Osteocyte (in vitro differentiated cells): Measurements from ENCODE around the gene MEGF10. TPM values are rescaled to one million over a fixed set of nuclear protein-coding genes. Genes with fewer than 3 reads are reported as not detected.

Source experiments
- DNase-seq: peaks from one replicate; pipeline ENCODE4 v3.0.0; 2021; ENCODE audit warnings: mixed read lengths; ENCODE audit not compliant: unreplicated experiment; ENCODE audit errors: extremely low spot score
- H3K27ac Mint-ChIP-seq: one replicate; pipeline ENCODE4 v1.8.0; 2021; ENCODE audit warnings: mild to moderate bottlenecking, mixed read lengths; ENCODE audit not compliant: unreplicated experiment
- H3K27me3 Mint-ChIP-seq: one replicate; pipeline ENCODE4 v1.8.0; 2021; ENCODE audit warnings: mixed read lengths; ENCODE audit not compliant: unreplicated experiment
- H3K36me3 Mint-ChIP-seq: one replicate; pipeline ENCODE4 v1.8.0; 2021; ENCODE audit warnings: mixed read lengths; ENCODE audit not compliant: unreplicated experiment
- H3K4me1 Mint-ChIP-seq: one replicate; pipeline ENCODE4 v1.8.0; 2021; ENCODE audit warnings: mixed read lengths; ENCODE audit not compliant: unreplicated experiment
- H3K4me3 Mint-ChIP-seq: one replicate; pipeline ENCODE4 v1.8.0; 2021; ENCODE audit warnings: mild to moderate bottlenecking, moderate library complexity, mixed read lengths; ENCODE audit not compliant: unreplicated experiment
- H3K9me3 Mint-ChIP-seq: one replicate; pipeline ENCODE4 v1.8.0; 2021; ENCODE audit warnings: mixed read lengths; ENCODE audit not compliant: unreplicated experiment
- total RNA-seq: library from RNA; stranded (reverse); gene quantifications from 2 replicates; pipeline ENCODE4 v1.2.1, GENCODE V29; 2021
- TF ChIP-seq, protein P1 (sequence below): fragments of 200-600 bp; sonication (generic); IDR thresholded peaks from 2 replicates; pipeline ENCODE4 v1.5.0; 2021; ENCODE audit warnings: antibody characterized with exemption, mild to moderate bottlenecking, moderate library complexity

The MEGF10 gene
- total RNA-seq, 1 donor from 2014 or later: 39.8 TPM

DNA sequence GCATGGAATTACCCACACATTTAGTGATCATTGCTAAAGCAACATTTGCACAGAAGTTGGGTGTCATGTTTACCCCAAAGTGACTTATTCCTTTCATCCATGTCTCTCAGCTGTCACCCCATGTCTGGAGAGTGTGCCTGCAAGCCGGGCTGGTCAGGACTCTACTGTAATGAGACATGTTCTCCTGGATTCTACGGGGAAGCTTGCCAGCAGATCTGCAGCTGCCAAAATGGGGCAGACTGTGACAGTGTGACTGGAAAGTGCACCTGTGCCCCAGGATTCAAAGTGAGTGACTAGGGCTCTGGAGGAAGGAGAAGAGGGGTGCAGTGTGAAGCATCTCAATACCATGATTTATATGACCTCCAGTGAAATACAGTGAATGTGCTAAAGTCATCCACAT, 126.9 kb downstream of the MEGF10 start:
- no peak overlapping the region for H3K4me3 Mint-ChIP-seq
- peaks cover 3% of the 10 kb centered on the region for H3K4me1 Mint-ChIP-seq
- TF ChIP-seq, protein P1, sequence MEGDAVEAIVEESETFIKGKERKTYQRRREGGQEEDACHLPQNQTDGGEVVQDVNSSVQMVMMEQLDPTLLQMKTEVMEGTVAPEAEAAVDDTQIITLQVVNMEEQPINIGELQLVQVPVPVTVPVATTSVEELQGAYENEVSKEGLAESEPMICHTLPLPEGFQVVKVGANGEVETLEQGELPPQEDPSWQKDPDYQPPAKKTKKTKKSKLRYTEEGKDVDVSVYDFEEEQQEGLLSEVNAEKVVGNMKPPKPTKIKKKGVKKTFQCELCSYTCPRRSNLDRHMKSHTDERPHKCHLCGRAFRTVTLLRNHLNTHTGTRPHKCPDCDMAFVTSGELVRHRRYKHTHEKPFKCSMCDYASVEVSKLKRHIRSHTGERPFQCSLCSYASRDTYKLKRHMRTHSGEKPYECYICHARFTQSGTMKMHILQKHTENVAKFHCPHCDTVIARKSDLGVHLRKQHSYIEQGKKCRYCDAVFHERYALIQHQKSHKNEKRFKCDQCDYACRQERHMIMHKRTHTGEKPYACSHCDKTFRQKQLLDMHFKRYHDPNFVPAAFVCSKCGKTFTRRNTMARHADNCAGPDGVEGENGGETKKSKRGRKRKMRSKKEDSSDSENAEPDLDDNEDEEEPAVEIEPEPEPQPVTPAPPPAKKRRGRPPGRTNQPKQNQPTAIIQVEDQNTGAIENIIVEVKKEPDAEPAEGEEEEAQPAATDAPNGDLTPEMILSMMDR: no peak
- no peak overlapping the region for H3K27ac Mint-ChIP-seq
- H3K27me3 Mint-ChIP-seq: no peaks in the 10 kb centered on the region
- no peak for DNase-seq
- H3K36me3 Mint-ChIP-seq: peaks cover 9% of the 10 kb centered on the region
- H3K9me3 Mint-ChIP-seq: no peaks in the 10 kb centered on the region

DNA sequence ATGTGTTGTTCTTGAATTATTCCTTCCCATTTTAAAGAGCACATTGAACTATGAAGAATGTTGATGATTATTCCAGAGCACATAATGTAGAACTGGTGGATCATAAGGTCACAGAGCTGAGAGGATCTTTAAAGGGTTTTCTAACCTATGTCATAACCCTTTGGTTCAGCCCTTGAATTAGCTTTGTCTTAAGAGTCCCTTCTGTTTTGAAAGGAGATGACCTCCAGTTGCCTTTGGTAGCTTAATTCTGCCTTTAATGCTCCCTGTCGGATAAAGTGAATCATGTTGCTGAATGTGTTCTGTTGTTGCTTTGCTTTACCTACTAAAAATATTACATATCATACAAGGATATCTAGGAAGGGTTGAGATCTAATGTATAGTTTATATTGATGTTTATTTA, 127.8 kb downstream of the MEGF10 start:
- H3K4me3 Mint-ChIP-seq: no peak overlapping the region
- H3K4me1 Mint-ChIP-seq: peaks cover 3% of the 10 kb centered on the region
- H3K36me3 Mint-ChIP-seq: peaks cover 16% of the 10 kb centered on the region

DNA sequence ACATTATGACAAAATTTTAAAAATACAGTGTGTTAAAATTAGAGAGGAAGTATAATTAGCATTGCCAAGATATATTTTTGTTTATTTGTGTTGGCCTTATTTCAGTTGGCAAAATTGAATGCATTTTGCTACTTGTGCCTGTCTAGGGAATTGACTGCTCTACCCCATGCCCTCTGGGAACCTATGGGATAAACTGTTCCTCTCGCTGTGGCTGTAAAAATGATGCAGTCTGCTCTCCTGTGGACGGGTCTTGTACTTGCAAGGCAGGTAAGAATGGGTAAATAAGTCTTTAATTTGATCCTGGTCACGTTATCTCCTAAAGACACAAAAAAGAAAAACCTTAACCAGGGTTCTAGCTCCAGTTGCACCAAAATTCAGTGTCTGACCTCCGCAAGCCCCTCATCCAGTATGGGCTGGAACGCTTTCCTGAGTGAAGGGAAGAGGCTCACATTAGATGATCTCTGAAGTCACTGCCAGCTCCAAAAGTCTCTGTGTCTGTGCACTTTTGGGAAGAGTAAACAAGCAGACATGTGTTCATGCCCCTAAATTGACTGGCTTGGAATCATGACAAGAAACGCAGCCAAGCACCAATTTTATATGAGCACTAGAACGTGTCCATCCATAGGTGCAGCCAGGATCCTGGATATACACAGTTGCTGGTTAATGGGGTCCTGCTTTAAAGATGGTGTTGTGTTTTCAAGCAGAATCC, 128.5 kb downstream of the MEGF10 start:
- Mint-ChIP-seq H3K4me1 (peaks cover 3% of the 10 kb centered on the region), H3K27me3 (no peaks in the 10 kb centered on the region), H3K4me3 (no peak overlapping the region), H3K9me3 (no peaks in the 10 kb centered on the region), H3K36me3 (peaks cover 17% of the 10 kb centered on the region), H3K27ac (no peak overlapping the region)
- TF ChIP-seq, protein P1: no peak
- DNase-seq: no peak

More for the DNA sequence above, 127.8 kb downstream of the MEGF10 start:
- Mint-ChIP-seq H3K9me3 (no peaks in the 10 kb centered on the region), H3K27me3 (no peaks in the 10 kb centered on the region), H3K27ac (no peak overlapping the region)
- TF ChIP-seq, protein P1: no peak
- DNase-seq: no peak

DNA sequence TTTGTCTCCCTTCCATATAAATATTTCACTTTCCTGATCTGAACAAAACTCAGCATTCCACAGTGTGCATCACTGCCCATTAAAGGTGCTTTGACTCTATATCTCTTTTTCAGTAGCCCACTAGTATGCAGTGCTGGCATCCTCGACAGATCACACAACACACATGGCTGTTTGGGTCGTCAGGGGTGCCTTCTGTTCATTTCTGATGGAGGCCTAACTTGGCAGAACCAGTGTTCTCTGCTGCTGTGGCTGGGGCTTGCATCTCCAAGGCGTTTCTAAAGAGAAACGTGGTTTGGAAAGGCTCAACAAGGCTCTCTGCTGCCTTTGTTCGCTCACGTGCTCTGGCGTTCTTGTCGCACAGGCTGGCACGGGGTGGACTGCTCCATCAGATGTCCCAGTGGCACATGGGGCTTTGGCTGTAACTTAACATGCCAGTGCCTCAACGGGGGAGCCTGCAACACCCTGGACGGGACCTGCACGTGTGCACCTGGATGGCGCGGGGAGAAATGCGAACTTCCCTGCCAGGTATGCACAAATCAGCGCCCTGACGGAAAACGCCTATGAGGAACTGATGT, 129.2 kb downstream of the MEGF10 start:
- no peak overlapping the region for H3K27ac Mint-ChIP-seq
- H3K4me3 Mint-ChIP-seq: no peak overlapping the region
- H3K9me3 Mint-ChIP-seq: no peaks in the 10 kb centered on the region
- H3K36me3 Mint-ChIP-seq: peaks cover 23% of the 10 kb centered on the region
- no peaks in the 10 kb centered on the region for H3K27me3 Mint-ChIP-seq
- TF ChIP-seq, protein P1: no peak
- H3K4me1 Mint-ChIP-seq: peaks cover 8% of the 10 kb centered on the region
- no peak for DNase-seq

DNA sequence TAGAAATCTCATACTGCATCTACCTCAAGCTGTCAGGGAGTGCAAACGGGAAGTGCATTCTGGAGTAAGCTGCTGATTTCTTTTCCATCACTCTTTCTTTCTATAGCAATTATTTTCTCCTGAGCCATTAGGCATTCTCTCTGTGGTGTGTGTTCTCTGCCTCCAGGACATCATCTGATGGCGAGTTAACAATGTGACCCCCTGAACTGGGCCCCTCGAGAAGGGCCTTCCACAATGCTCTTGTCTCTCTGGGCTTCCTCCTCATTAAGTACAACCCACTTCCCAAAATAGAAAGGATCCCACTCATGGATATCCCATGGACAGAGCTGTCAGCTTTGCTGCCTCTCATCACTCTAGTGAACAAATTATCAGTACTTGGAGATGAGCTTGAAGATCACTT, 130.2 kb downstream of the MEGF10 start:
- DNase-seq: no peak
- Mint-ChIP-seq H3K4me1 (peaks cover 15% of the 10 kb centered on the region), H3K4me3 (no peak overlapping the region), H3K27me3 (no peaks in the 10 kb centered on the region), H3K36me3 (peaks cover 23% of the 10 kb centered on the region), H3K27ac (no peak overlapping the region), H3K9me3 (no peaks in the 10 kb centered on the region)
- TF ChIP-seq, protein P1: no peak
